ENCODE results near the gene KLF6.

GRCh38 chr10:3757250-3757637 is 27.8 kb downstream of the KLF6 start:
- TF ChIP-seq CTCF (IDR thresholded peaks at IDR 0.05) (no peak), EZH2 (IDR thresholded peaks at IDR 0.05; ENCODE audit: borderline replicate concordance, insufficient read depth, low read depth, low read length, poor library complexity, severe bottlenecking) (no peak)
